Endothelial cell of umbilical vein (primary cell): ENCODE measurements around the gene ARL9. TPM values are rescaled to one million over a fixed set of nuclear protein-coding genes. Genes with fewer than 3 reads are reported as not detected.

Experiments used
- BruUV-seq: library from RNA; stranded (reverse); fragments of 400-500 nt; replicated peaks from 2 replicates; lab custom pipeline; 2021; lab: Mats Ljungman, UMichigan
- CTCF ChIA-PET: fragments of 300-600, 350-600 bp; sonication (Branson Sonifier 250); formaldehyde crosslinking; loops from one replicate; lab custom pipeline; 2021; ENCODE audit warnings: antibody characterized with exemption, inconsistent platforms; lab: Charles Lee
- POLR2A ChIA-PET: fragments of 300-600, 350-600 bp; sonication (Branson Sonifier 250); formaldehyde crosslinking; loops from one replicate; lab custom pipeline; 2021; ENCODE audit warnings: antibody characterized with exemption, inconsistent platforms; lab: Charles Lee
- DNase-seq: peaks from one replicate; pipeline ENCODE4 v3.0.0-alpha.2; 2011; ENCODE audit warnings: low read depth, low spot score
- FAIRE-seq: peaks from 2 replicates; lab custom pipeline; 2011; peaks lifted over from hg19 to GRCh38; lab: Jason Lieb, UNC
- H2AFZ ChIP-seq: 2 replicates; pipeline ENCODE4 v1.6.0; 2012; ENCODE audit warnings: low read depth, low read length, control low read depth, inconsistent platforms
- H3K27ac ChIP-seq: 2 replicates; pipeline ENCODE4 v1.5.1; 2011; ENCODE audit warnings: low read depth, mild to moderate bottlenecking, control low read depth, low read length, moderate library complexity; ENCODE audit not compliant: insufficient read depth
- H3K27me3 ChIP-seq, 2 experiments: 2 replicates each; pipeline versions ENCODE4 v1.6.0 to v1.6.1; 2011; ENCODE audit warnings: low read length in 2 of 2, mixed read lengths in 1 of 2; ENCODE audit not compliant: control insufficient read depth in 2 of 2, insufficient read depth in 2 of 2
- H3K36me3 ChIP-seq, 2 experiments: 2 replicates in 1 of 2; 3 replicates in 1 of 2; pipeline ENCODE4 v1.5.1; 2011; ENCODE audit warnings: low read length in 2 of 2, mild to moderate bottlenecking in 1 of 2, moderate library complexity in 1 of 2; ENCODE audit not compliant: control insufficient read depth in 2 of 2, insufficient read depth in 2 of 2; ENCODE audit errors: extremely low read depth in 1 of 2
- H3K4me1 ChIP-seq: 3 replicates; pipeline ENCODE4 v1.5.1; 2011; ENCODE audit warnings: mild to moderate bottlenecking, low read length; ENCODE audit not compliant: control insufficient read depth, insufficient read depth; ENCODE audit errors: extremely low read depth
- H3K4me2 ChIP-seq: 2 replicates; pipeline ENCODE4 v1.6.1; 2011; ENCODE audit warnings: low read length, control low read depth, mixed read lengths; ENCODE audit not compliant: insufficient read depth
- H3K4me3 ChIP-seq, 3 experiments: fragments of 200-600 bp in 1 of 3; sonication (generic), shearing (Covaris generic) in 1 of 3; replicated peaks in 1 of 3; 2 replicates each; pipeline ENCODE4 v1.5.1; 2011 to 2016; ENCODE audit warnings: control low read depth in 3 of 3, low read length in 3 of 3, mild to moderate bottlenecking in 2 of 3, inconsistent platforms in 1 of 3, low read depth in 1 of 3, moderate library complexity in 1 of 3; ENCODE audit not compliant: insufficient read depth in 1 of 3
- H3K79me2 ChIP-seq: 2 replicates; pipeline ENCODE4 v1.6.0; 2012; ENCODE audit warnings: low read length, inconsistent platforms; ENCODE audit not compliant: control insufficient read depth, insufficient read depth
- H3K9ac ChIP-seq: replicated peaks from 2 replicates; pipeline ENCODE3; 2011; ENCODE audit warnings: low read length, control low read depth; ENCODE audit not compliant: insufficient read depth; ENCODE audit errors: extremely low read depth
- H3K9me1 ChIP-seq: replicated peaks from 3 replicates; pipeline ENCODE4 v1.6.0; 2011; ENCODE audit warnings: mild to moderate bottlenecking, low read length; ENCODE audit not compliant: control insufficient read depth, insufficient read depth; ENCODE audit errors: extremely low read depth
- H3K9me3 ChIP-seq: replicated peaks from 2 replicates; pipeline ENCODE4 v1.5.1; 2012; ENCODE audit warnings: low read length, inconsistent platforms; ENCODE audit not compliant: control insufficient read depth, insufficient read depth
- H4K20me1 ChIP-seq: replicated peaks from 2 replicates; pipeline ENCODE3; 2011; ENCODE audit warnings: mild to moderate bottlenecking, low read length; ENCODE audit not compliant: control insufficient read depth, insufficient read depth; ENCODE audit errors: extremely low read depth
- EZH2 ChIP-seq: IDR thresholded peaks from 2 replicates; pipeline ENCODE4 v1.6.1; 2012; ENCODE audit warnings: borderline replicate concordance, low read depth, mild to moderate bottlenecking, moderate library complexity, low read length, inconsistent platforms; ENCODE audit not compliant: severe bottlenecking
- FOS ChIP-seq: IDR thresholded peaks from 2 replicates; pipeline ENCODE4 v1.6.1; 2011; ENCODE audit warnings: mild to moderate bottlenecking, low read length, moderate library complexity, borderline replicate concordance; ENCODE audit not compliant: insufficient read depth
- GATA2 ChIP-seq: IDR thresholded peaks from 2 replicates; pipeline ENCODE4 v1.7.0; 2011; ENCODE audit warnings: low read depth, mild to moderate bottlenecking, moderate library complexity, mixed read lengths, low read length; ENCODE audit not compliant: insufficient read length, insufficient read depth
- JUN ChIP-seq: IDR thresholded peaks from 2 replicates; pipeline ENCODE4 v1.6.1; 2011; ENCODE audit warnings: borderline replicate concordance, low read depth; ENCODE audit not compliant: insufficient read length, insufficient read depth
- MYC ChIP-seq: IDR thresholded peaks from one replicate; pipeline ENCODE4 v1.6.1; 2011; ENCODE audit warnings: mild to moderate bottlenecking, low read depth, low read length
- POLR2A ChIP-seq: IDR thresholded peaks from 2 replicates; pipeline ENCODE4 v1.6.1; 2012; ENCODE audit warnings: low read depth, mild to moderate bottlenecking, control low read depth, low read length
- POLR2AphosphoS5 ChIP-seq: IDR thresholded peaks from 2 replicates; pipeline ENCODE4 v1.6.1; 2012; ENCODE audit warnings: low read depth, mild to moderate bottlenecking, control low read depth, low read length, moderate library complexity; ENCODE audit not compliant: insufficient read depth
- dilution Hi-C: fragments of 300-500 bp; cut with MboI; formaldehyde crosslinking; loops from one replicate; pipeline ENCODE4 v1.15.0; 2019; ENCODE audit warnings: low sequenced_read_pairs; ENCODE audit not compliant: extremely low pct_ligation_motif_present
- intact Hi-C: fragments of 100-400 bp; cut with micrococcal nuclease; formaldehyde crosslinking; loops from one replicate; pipeline ENCODE4 v1.10.0; 2022
- polyA plus RNA-seq, 4 experiments: library from polyadenylated mRNA; depleted of rRNA in 3 of 4; stranded (reverse) in 3 of 4; unstranded in 1 of 4; fragments of >200 nt; gene quantifications; 2 replicates each; pipeline versions ENCODE4 v1.2.1 to v1.2.3, GENCODE V29; 2011 to 2012; ENCODE audit warnings: missing spikeins in 1 of 4
- total RNA-seq: library from RNA; stranded (reverse); gene quantifications from 2 replicates; pipeline ENCODE4 v1.2.3, GENCODE V29; 2021
- TF ChIP-seq, protein P1 (sequence below): IDR thresholded peaks from 2 replicates; pipeline ENCODE4 v1.6.1; 2011; ENCODE audit not compliant: insufficient read depth, insufficient read length
- TF ChIP-seq, protein P2 (sequence below), 2 donors: IDR thresholded peaks; 1 replicate in 1 of 2; 2 replicates in 1 of 2; pipeline ENCODE4 v1.5.1; 2011; ENCODE audit warnings: low read length in 2 of 2, mild to moderate bottlenecking in 2 of 2, moderate library complexity in 2 of 2, control low read depth in 1 of 2, inconsistent platforms in 1 of 2, low read depth in 1 of 2; ENCODE audit not compliant: insufficient read depth in 1 of 2; ENCODE audit errors: extremely low read depth in 1 of 2

The ARL9 gene
- total and polyA plus RNA-seq, 2 donors (not counting 3 experiments of a cell fraction or from before 2014, with no cell fraction given) = 0.40 to 1.1 TPM

DNA sequence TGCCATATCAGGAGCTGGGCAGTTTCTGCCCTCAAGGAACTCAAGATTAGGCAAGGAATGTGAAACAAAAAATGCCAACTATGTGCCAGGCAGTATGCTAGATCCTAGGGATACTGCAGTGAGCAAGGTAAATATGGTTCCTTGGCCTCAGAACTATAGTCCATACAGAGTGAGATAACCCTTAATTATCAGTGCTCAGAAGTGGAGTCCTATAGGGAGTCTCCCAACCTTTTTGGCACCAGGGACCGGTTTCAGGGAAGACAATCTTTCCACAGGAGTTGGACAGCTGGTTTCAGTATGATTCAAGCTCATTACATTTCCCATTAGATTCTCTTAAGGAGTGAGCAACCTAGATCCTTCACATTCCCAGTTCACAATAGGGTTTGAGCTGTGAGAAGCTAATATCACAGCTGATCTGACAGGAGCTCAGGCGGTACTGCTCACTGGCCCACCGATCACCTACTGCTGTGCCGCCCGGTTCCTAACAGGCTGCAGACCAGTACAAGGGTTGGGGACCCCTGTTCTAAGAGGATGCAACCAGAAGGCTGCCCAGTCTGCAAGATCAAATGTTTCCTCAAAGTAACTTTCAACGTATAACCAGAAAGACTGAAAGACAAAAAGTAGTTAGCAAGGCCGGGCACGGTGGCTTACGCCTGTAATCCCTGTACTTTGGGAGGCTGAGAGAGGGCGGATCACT is 39.8 kb upstream of the ARL9 start:
- BruUV-seq = no TSS peak
- H3K36me3 ChIP-seq = peaks cover 0 to 18% of the 10 kb centered on the region in 2 experiments
- no peaks in the 10 kb centered on the region for H4K20me1 ChIP-seq
- intact Hi-C loops (loop anchor here (1.0 kb wide), 1 partner anchor 55 kb away; no protein-coding TSS in a partner anchor), dilution Hi-C loops (no loop called here)
- no peak overlapping the region for H2AFZ ChIP-seq
- H3K9me3 ChIP-seq = no peaks in the 10 kb centered on the region
- ChIA-PET POLR2A (interaction anchor here (1.0 to 1.4 kb wide), 2 partner anchors 30 to 79 kb away, joined by 3 read pairs; partner anchors contain the start of genes AASDH and PAICS), CTCF (interaction anchor here (0.6 to 1.4 kb wide), 5 partner anchors 9 to 517 kb away, joined by 3 to 5 read pairs (median 3); partner anchors contain the start of genes CEP135, PAICS and PPAT)
- H3K27me3 ChIP-seq = no peaks in the 10 kb centered on the region
- no peak for TF ChIP-seq POLR2A
- TF ChIP-seq JUN = no peak
- TF ChIP-seq EZH2 = no peak
- no peak for TF ChIP-seq POLR2AphosphoS5
- TF ChIP-seq, protein P1, sequence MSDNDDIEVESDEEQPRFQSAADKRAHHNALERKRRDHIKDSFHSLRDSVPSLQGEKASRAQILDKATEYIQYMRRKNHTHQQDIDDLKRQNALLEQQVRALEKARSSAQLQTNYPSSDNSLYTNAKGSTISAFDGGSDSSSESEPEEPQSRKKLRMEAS = no peak
- TF ChIP-seq, protein P2, sequence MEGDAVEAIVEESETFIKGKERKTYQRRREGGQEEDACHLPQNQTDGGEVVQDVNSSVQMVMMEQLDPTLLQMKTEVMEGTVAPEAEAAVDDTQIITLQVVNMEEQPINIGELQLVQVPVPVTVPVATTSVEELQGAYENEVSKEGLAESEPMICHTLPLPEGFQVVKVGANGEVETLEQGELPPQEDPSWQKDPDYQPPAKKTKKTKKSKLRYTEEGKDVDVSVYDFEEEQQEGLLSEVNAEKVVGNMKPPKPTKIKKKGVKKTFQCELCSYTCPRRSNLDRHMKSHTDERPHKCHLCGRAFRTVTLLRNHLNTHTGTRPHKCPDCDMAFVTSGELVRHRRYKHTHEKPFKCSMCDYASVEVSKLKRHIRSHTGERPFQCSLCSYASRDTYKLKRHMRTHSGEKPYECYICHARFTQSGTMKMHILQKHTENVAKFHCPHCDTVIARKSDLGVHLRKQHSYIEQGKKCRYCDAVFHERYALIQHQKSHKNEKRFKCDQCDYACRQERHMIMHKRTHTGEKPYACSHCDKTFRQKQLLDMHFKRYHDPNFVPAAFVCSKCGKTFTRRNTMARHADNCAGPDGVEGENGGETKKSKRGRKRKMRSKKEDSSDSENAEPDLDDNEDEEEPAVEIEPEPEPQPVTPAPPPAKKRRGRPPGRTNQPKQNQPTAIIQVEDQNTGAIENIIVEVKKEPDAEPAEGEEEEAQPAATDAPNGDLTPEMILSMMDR (IDR thresholded peaks at IDR 0.05; ENCODE audit: extremely low read depth in 1 of 2, insufficient read depth in 1 of 2, low read depth in 1 of 2, low read length in 2 of 2) = no peak
- no peak for TF ChIP-seq GATA2
- no peak for TF ChIP-seq FOS
- no peak for TF ChIP-seq MYC
- no peak for DNase-seq
- peaks cover 27% of the 10 kb centered on the region for H3K4me1 ChIP-seq
- H3K79me2 ChIP-seq = peaks cover 65% of the 10 kb centered on the region
- H3K4me2 ChIP-seq = peak overlapping the region; percentile 99
- H3K4me3 ChIP-seq = peak overlapping the region in 2 of 3 experiments; percentile 1 to 99
- no peaks in the 10 kb centered on the region for H3K9me1 ChIP-seq
- peak overlapping the region; percentile 94 for H3K27ac ChIP-seq
- H3K9ac ChIP-seq = peak overlapping the region; percentile 98
- FAIRE-seq = peak; percentile 8
